K562 (cell line): ENCODE results near the gene HMCN2. TPM values are rescaled to one million over a fixed set of nuclear protein-coding genes. Genes with fewer than 3 reads are reported as not detected.

Experiments used
- ATAC-seq: fragments of 200-7000 bp; cut with Tn5 transposase; 3 replicates; pipeline ENCODE4 v1.9.1; 2020; ENCODE audit warnings: moderate library complexity
- BruUV-seq: library from RNA; stranded (reverse); fragments of 400-500 nt; replicated peaks from 2 replicates; lab custom pipeline; 2021; lab: Mats Ljungman, UMichigan
- CTCF ChIA-PET: fragments of 300-600 bp; formaldehyde crosslinking; extraction: SDS; loops from one replicate; lab custom pipeline; 2021; ENCODE audit warnings: low intra/inter-chr PET ratio; lab: Yijun Ruan, JAX
- POLR2A ChIA-PET: fragments of 300-600, 350-650 bp; sonication (Branson Sonifier 250); formaldehyde crosslinking; extraction: SDS; loops from one replicate; lab custom pipeline; 2021; ENCODE audit warnings: antibody characterized with exemption, inconsistent platforms; lab: Yijun Ruan, JAX
- DNase-seq, 4 experiments: peaks; one replicate each; pipeline versions ENCODE4 v3.0.0 to v3.0.0-alpha.2; 2011 to 2018; ENCODE audit warnings: low spot score in 3 of 4, mixed read lengths in 3 of 4; ENCODE audit errors: extremely low read depth in 1 of 4
- FAIRE-seq: peaks from 2 replicates; lab custom pipeline; 2011; peaks lifted over from hg19 to GRCh38; lab: Jason Lieb, UNC
- H2AFZ ChIP-seq: 2 replicates; pipeline ENCODE4 v1.6.0; 2011; ENCODE audit warnings: low read depth, low read length, control low read depth, inconsistent platforms
- H3K27ac ChIP-seq: fragments of 200-600 bp; 3 replicates; pipeline ENCODE4 v1.8.0; 2011; ENCODE audit warnings: low read depth, mild to moderate bottlenecking, control low read depth, inconsistent platforms, low read length, moderate library complexity, mixed read lengths; ENCODE audit errors: extremely low read depth
- H3K27me3 ChIP-seq, 2 experiments: fragments of 300-600 bp in 1 of 2; 2 replicates in 1 of 2; 3 replicates in 1 of 2; pipeline versions ENCODE4 v1.6.0 to v1.8.0; 2011; ENCODE audit warnings: inconsistent platforms in 2 of 2, low read length in 2 of 2, mild to moderate bottlenecking in 1 of 2, mixed read lengths in 1 of 2, moderate library complexity in 1 of 2; ENCODE audit not compliant: control insufficient read depth in 2 of 2, insufficient read depth in 2 of 2
- H3K36me3 ChIP-seq: fragments of 300-600 bp; 3 replicates; pipeline ENCODE4 v1.8.0; 2011; ENCODE audit warnings: mild to moderate bottlenecking, low read length, inconsistent platforms; ENCODE audit not compliant: control insufficient read depth, insufficient read depth
- H3K4me1 ChIP-seq, 2 experiments: fragments of 200-600 bp in 1 of 2; replicated peaks in 1 of 2; 2 replicates in 1 of 2; 3 replicates in 1 of 2; pipeline versions ENCODE4 v1.5.1 to v1.8.0; 2011; ENCODE audit warnings: inconsistent platforms in 2 of 2, low read length in 2 of 2, mild to moderate bottlenecking in 1 of 2, mixed read lengths in 1 of 2, moderate library complexity in 1 of 2; ENCODE audit not compliant: control insufficient read depth in 2 of 2, insufficient read depth in 2 of 2
- H3K4me2 ChIP-seq: 2 replicates; pipeline ENCODE4 v1.6.1; 2011; ENCODE audit warnings: low read length, control low read depth, inconsistent platforms, mixed read lengths; ENCODE audit not compliant: insufficient read depth
- H3K4me3 ChIP-seq: fragments of 200-600 bp; sonication (generic), shearing (Covaris generic); 2 replicates; pipeline ENCODE4 v1.5.1; 2016; ENCODE audit warnings: control low read depth, inconsistent platforms
- H3K79me2 ChIP-seq: fragments of 200-600 bp; 3 replicates; pipeline ENCODE4 v1.8.0; 2011; ENCODE audit warnings: low read length, inconsistent platforms; ENCODE audit not compliant: control insufficient read depth, insufficient read depth
- H3K9ac ChIP-seq, 2 experiments: 2 replicates each; pipeline versions ENCODE4 v1.6.0 to v1.6.1; 2011; ENCODE audit warnings: low read depth in 2 of 2, low read length in 2 of 2, control low read depth in 1 of 2, inconsistent platforms in 1 of 2, mild to moderate bottlenecking in 1 of 2, mixed read lengths in 1 of 2; ENCODE audit not compliant: insufficient read depth in 1 of 2
- H3K9me1 ChIP-seq: one replicate; pipeline ENCODE4 v1.6.0; 2011; ENCODE audit warnings: inconsistent platforms, mild to moderate bottlenecking, low read length, moderate library complexity; ENCODE audit not compliant: control insufficient read depth, insufficient read depth
- H3K9me3 ChIP-seq: replicated peaks from 2 replicates; pipeline ENCODE4 v1.5.1; 2011; ENCODE audit warnings: low read depth, low read length, inconsistent platforms; ENCODE audit not compliant: control insufficient read depth, insufficient read depth
- H4K20me1 ChIP-seq: replicated peaks from 2 replicates; pipeline ENCODE4 v1.6.1; 2011; ENCODE audit warnings: low read length, inconsistent platforms, mixed read lengths; ENCODE audit not compliant: control insufficient read depth, insufficient read depth
- CBX3 ChIP-seq, 2 experiments: IDR thresholded peaks; 1 replicate in 1 of 2; 2 replicates in 1 of 2; pipeline ENCODE4 v1.6.1; 2012; ENCODE audit warnings: inconsistent platforms in 2 of 2, low read length in 2 of 2, borderline replicate concordance in 1 of 2, control low read depth in 1 of 2
- CBX5 ChIP-seq: IDR thresholded peaks from 2 replicates; pipeline ENCODE4 v1.6.1; 2014; ENCODE audit warnings: low read depth, borderline replicate concordance
- FOXA1 ChIP-seq: fragments of 450-650 bp; IDR thresholded peaks from 2 replicates; pipeline ENCODE4 v1.6.1; 2016; ENCODE audit warnings: mild to moderate bottlenecking, borderline replicate concordance
- HNRNPH1 ChIP-seq: fragments of 200-400 bp; formaldehyde crosslinking; optimal IDR thresholded peaks from 2 replicates; pipeline ENCODE3; 2017; ENCODE audit warnings: low read depth, mild to moderate bottlenecking, low read length, moderate library complexity
- TRIM28 ChIP-seq: fragments of 450-650 bp; IDR thresholded peaks from 2 replicates; pipeline ENCODE4 v1.6.1; 2017
- ZNF311 ChIP-seq: fragments of 250-450 bp; sonication (Bioruptor Pico); IDR thresholded peaks from 2 replicates; pipeline ENCODE4 v1.4.0; 2020; ENCODE audit warnings: mild to moderate bottlenecking, moderate library complexity
- WGBS: fragments of 100-300 bp; shearing (Covaris generic); methylation state at CpG from one replicate; pipeline ENCODE4 v1.1.6; 2016; ENCODE audit warnings: low coverage, mixed read lengths; ENCODE audit not compliant: insufficient coverage; ENCODE audit errors: missing lambda C conversion rate; 5-methylcytosine and 5-hydroxymethylcytosine counted together
- in situ Hi-C: fragments of 300-500 bp; cut with MboI; formaldehyde crosslinking; loops from 4 replicates; pipeline ENCODE4 v1.15.0; 2018; ENCODE audit warnings: inconsistent platforms, mixed read lengths
- intact Hi-C: fragments of 100-400 bp; cut with micrococcal nuclease; formaldehyde crosslinking; loops from 2 replicates; pipeline ENCODE4 v1.14.2; 2022
- polyA plus RNA-seq, 8 experiments: library from polyadenylated mRNA; depleted of rRNA in 4 of 8; stranded (reverse) in 5 of 8; unstranded in 3 of 8; fragments of >200 nt; fragmentation: Nextera tagmentation in 2 of 8; fragmentation: Illumina TruSeq in 1 of 8; extraction: Ambion mirVana in 2 of 8; extraction: Trizol in 1 of 8; gene quantifications; 2 replicates each; pipeline versions ENCODE4 v1.2.1 to v1.2.3, GENCODE V29; 2011 to 2014; ENCODE audit warnings: inconsistent platforms in 1 of 8, missing spikeins in 1 of 8
- total RNA-seq, 7 experiments: library from RNA; depleted of rRNA in 6 of 7; stranded (reverse); fragments of >200 nt in 6 of 7; fragmentation: Illumina TruSeq in 2 of 7; extraction: Trizol in 2 of 7; gene quantifications; 2 replicates each; pipeline versions ENCODE4 v1.2.1 to v1.2.3, GENCODE V29; 2011 to 2021; ENCODE audit warnings: low replicate concordance in 1 of 7

The HMCN2 gene
- total and polyA plus RNA-seq, 9 of the 15 experiments (the other 6 are each of a cell fraction or from before 2014, with no cell fraction given), result 0.01 TPM; not detected in 8

- peaks cover 3% of the 10 kb centered on the region; the same call in 1 of the 2 replicates for H3K9me3 ChIP-seq
- no peak overlapping the region for H3K9ac ChIP-seq
- no peak overlapping the region for H2AFZ ChIP-seq
- no peaks in the 10 kb centered on the region for H3K36me3 ChIP-seq
- ChIA-PET POLR2A (no interaction called here), CTCF (no interaction called here)
- H3K9me1 ChIP-seq, result no peaks in the 10 kb centered on the region
- DNase-seq, result no peak
- 15% methylated on average over 18 of the region's 18 CpGs for WGBS
- peaks cover 0 to 46% of the 10 kb centered on the region in 2 experiments; a peak in 2 of 5 replicates for H3K4me1 ChIP-seq
- H4K20me1 ChIP-seq, result no peaks in the 10 kb centered on the region; the same call in 1 of the 2 replicates
- FAIRE-seq, result no peak
- H3K27me3 ChIP-seq, result peaks cover 22 to 85% of the 10 kb centered on the region in 2 experiments; a peak in 4 of 5 replicates
- no peak overlapping the region for H3K27ac ChIP-seq
- TF ChIP-seq FOXA1 (no peak), ZNF311 (no peak)
- no peaks in the 10 kb centered on the region for H3K79me2 ChIP-seq
- H3K4me3 ChIP-seq, result no peak overlapping the region
- in situ Hi-C loops, result no loop called here
- no TSS peak for BruUV-seq
- ATAC-seq, result no peak
- intact Hi-C loops, result no loop called here
- no peak overlapping the region for H3K4me2 ChIP-seq
Observed at GRCh38 chr9:130430232-130430631, 164.7 kb downstream of the HMCN2 start.

DNA sequence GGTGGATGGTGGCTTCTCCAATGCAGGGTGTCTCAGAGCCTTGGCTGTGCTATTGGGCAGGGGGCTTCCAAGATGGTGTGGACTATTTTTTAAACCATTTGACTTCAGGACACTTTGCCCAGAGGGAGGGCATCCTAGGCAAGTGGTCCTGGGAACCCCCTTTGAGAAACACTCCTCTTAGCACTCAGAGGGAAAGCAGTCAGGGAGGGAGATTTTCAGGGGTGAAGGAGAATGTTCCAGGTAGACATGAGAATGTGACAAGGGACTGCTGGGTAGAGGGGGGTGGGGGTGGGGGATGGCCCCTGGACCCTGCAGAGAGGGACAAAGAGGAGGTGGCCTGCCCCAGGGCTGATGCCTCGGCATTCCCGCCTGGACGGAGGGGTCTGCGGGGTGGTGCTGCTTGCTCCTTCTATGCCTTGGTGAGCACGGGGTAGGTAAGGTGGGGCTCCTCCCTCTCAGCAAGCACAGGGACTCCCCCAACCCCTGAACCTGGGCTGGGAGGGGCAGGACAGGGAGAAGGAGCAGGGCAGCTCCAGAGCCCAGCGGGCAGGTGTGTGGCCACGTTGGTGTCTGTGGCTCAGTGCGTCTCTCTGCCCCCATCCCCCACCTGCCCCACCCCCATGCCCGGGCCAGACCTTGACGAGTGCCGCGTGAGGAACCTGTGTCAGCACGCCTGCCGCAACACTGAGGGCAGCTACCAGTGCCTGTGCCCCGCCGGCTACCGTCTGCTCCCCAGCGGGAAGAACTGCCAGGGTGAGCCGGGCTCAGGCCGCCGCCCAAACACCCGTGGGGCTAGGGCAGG is 165.4 kb downstream of the HMCN2 start:
- no peak for FAIRE-seq
- WGBS, result 30% methylated on average over 9 of the region's 22 CpGs

More for the DNA sequence above, 165.4 kb downstream of the HMCN2 start:
- Histone ChIP-seq H2AFZ (no peak overlapping the region), H3K9me3 (peaks cover 3% of the 10 kb centered on the region; the same call in 1 of the 2 replicates), H3K4me2 (no peak overlapping the region), H3K27me3 (peaks cover 20 to 78% of the 10 kb centered on the region in 2 experiments; a peak in 4 of 5 replicates), H3K27ac (no peak overlapping the region), H3K4me3 (no peak overlapping the region), H3K4me1 (peaks cover 0 to 42% of the 10 kb centered on the region in 2 experiments; a peak in 2 of 5 replicates), H3K79me2 (no peaks in the 10 kb centered on the region), H3K9ac (no peak overlapping the region), H3K9me1 (no peaks in the 10 kb centered on the region), H4K20me1 (no peaks in the 10 kb centered on the region; the same call in 1 of the 2 replicates), H3K36me3 (no peaks in the 10 kb centered on the region)
- ChIA-PET POLR2A (no interaction called here), CTCF (no interaction called here)
- BruUV-seq, result no TSS peak
- DNase-seq, result no peak
- intact Hi-C loops, result no loop called here
- in situ Hi-C loops, result no loop called here
- TF ChIP-seq CBX3 (IDR thresholded peaks at IDR 0.05; ENCODE audit: borderline replicate concordance in 1 of 2, low read length in 2 of 2), result 0 out of 3 replicates have a peak, but pooled peaks of 1 of the 2 experiments have one; percentile 15
- TF ChIP-seq HNRNPH1, result no peak
- TF ChIP-seq TRIM28, result 0 out of 2 replicates have a peak, but pooled peaks have one; percentile 27
- TF ChIP-seq CBX5, result 0 out of 2 replicates have a peak, but pooled peaks have one; percentile 42
- ATAC-seq, result no peak
